NCI-H69 (cell line): ENCODE data around the gene MARCHF9.
"Not testable (repeated sequence)": the region's sequence is repeated elsewhere in the genome, so short reads cannot be mapped to it uniquely, and the experiment has no call there.

Experiments
- DNase-seq: peaks from one replicate; lab custom pipeline; 2025; lab: John Stamatoyannopoulos, UW

Gene MARCHF9, protein sequence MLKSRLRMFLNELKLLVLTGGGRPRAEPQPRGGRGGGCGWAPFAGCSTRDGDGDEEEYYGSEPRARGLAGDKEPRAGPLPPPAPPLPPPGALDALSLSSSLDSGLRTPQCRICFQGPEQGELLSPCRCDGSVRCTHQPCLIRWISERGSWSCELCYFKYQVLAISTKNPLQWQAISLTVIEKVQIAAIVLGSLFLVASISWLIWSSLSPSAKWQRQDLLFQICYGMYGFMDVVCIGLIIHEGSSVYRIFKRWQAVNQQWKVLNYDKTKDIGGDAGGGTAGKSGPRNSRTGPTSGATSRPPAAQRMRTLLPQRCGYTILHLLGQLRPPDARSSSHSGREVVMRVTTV

DNA sequence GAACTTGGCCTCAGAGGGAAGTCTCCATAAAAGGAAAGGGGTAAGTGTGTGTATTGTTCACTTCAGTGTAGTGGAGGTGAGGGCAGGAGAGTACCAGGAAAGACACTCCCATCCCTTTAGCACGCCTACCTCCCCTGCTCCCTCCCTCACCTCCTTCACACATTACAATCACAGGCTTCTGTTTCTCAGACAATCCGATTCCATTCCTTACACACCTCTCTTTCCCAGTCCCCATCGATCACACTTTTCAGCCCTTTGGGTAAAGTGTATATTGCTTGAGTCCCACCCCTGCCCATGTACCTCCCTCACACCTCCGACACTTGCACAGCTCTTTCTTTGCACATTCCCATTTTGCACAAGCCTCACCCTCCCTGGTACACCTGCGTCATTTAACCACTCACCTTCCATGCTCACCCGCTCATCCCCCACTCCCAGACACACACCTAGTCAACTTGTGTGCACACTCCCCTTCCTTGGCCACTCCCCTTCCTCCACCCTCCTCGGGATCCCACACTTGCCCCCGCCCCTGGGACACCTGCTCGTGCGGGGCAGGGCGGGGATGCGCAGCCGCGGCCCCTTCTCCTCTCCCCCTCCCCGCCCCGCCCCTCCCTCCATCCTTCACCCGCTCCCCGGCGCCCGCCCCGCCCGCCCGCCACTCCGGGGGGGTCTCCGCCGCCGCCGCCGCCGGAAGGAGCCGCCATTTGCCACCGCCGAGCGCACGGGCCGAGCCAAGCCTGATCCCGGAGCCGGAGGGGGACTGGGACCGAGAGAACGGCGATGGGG lies at the start of gene MARCHF9:
Gene MARCHF9 (plus strand): TSS at position 693 of the 783 bp plus-strand sequence. CDS start 426 bp downstream, outside the sequence.
- DNase-seq, result peak; percentile 97

DNA sequence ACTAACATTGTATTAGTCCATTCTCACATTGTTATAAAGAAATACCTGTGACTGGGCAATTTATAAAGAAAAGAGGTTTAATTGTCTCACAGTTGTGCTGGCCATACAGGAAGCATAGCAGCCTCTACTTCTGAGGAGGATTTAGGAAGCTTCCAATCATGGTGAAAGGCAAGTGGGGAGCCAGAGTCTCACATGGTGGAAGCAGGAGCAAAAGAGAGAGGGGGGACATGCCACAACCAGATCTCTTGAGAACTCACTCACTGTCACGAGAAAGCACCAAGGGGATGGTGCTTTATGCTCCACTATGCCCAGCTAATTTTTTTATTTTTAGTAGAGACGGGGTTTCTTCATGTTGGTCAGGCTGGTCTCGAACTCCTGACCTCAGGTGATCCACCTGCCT lies 47.7 kb upstream of the MARCHF9 start:
- DNase-seq, result no peak

DNA sequence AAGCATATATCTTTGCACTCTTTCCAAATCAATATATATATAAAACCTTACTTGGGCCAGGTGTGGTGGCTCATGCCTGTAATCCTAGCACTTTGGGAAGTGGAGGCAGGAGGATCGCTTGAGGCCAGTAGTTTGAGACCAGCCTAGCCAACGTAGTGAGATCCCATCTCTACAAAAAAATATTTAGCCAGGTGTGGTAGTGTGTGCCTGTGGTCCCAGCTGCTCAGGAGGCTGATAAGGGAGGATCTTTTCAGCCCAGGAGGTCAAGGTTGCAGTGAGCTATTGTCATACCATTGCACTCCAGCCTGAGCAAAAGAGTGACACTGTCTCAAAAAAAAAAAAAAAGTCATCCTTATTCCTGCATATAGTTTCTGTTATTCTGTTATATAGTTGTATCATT lies 46.6 kb upstream of the MARCHF9 start:
- no peak for DNase-seq

DNA sequence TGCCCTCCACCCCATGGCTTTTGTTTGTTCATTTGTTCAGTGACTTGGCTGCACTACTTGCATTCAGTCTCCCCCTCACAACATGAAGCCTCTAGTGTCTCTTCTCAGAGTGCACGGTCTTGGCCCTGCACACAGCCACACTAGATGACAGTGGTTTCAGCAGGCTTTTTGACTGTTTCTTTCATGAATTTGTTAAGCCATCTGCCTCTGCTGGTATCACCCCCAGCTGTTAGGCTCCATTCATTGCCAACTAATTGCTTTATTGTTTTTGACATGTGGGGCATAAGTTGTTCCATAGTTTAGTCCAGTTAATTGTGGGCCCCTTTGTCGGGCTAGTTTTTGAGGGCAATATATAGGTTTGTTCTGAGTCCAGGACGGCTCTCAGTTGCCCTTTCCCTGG lies 42.2 kb upstream of the MARCHF9 start:
- no peak for DNase-seq

DNA sequence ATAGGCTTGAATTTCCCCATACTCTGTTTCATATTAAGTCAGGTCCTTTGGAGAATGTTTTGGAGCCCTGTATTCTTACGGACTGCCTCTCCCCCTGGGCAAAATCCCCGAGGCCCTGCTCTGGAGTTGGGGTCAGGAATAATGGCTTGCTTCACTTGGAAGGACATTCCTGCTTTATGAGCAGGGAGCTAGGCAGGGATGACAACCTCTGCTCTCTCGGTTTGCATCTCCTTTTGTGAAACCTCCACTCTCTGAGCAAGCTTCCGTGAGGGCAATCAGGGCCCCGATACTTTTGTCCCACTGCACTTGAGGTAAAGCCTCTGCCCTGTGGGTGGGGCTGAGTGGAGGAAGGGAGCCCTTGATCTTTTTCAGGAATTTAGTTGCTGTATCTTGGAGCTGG lies 41.7 kb upstream of the MARCHF9 start:
- no peak for DNase-seq

DNA sequence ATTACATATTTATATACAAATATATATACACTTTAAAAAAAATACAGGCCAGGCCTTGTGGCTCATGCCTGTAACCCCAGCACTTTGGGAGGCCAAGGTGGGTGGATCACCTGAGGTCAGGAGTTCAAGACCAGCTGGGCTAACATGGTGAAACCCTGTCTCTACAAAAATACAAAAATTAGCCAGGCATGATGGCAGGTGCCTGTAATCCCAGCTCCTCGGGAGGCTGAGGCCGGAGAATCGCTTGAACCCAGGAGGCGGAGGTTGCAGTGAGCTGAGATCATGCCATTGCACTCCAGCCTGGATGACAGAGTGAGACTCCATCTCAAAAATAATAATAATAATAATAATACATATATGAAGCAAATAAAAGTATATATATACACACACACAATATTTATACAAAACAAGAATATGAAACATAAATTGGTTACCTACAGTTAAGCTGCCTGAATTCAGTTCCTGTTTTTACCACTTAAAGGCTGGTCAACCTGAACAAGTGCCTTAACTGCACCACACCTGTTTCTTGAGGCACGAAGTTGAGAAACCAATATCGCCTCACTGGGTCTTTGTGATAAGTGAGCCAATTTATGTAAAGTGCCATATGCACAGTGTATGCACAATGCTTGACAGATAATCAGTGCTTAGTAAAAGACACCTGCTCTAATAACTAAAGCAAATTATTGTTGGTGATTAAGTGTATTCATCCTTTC lies 39.7 kb upstream of the MARCHF9 start:
- DNase-seq, result not testable (repeated sequence)

DNA sequence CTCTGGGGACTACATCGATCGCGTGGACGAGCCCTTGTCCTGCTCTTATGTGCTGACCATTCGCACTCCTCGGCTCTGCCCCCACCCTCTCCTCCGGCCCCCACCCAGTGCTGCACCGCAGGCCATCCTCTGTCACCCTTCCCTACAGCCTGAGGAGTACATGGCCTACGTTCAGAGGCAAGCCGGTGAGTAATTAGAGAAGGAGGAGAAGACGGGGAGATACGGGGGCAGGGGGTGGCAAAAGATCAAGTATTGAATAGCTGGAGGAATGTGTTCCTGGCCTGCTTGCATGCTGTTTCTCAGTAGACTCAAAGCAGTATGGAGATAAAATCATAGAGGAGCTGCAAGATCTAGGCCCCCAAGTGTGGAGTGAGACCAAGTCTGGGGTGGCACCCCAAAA lies 39.1 kb upstream of the MARCHF9 start:
- no peak for DNase-seq

DNA sequence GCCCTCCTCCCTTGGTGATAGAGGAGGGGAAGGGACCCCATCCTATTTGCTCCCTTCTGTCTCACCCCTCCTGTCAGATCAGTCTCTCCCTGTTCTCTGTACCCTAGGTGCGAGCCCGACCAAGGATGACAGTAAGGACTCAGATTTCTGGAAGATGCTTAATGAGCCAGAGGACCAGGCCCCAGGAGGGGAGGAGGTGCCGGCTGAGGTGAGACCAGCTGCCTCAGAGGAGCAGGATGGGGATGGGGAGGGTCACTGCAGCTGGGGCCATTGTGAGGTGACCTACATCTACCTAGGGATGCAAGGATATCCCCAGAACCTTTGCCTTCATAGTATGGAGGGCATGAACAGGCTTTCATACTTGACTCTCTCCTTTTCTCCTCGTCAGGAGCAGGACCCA lies 38.6 kb upstream of the MARCHF9 start:
- DNase-seq, result no peak

DNA sequence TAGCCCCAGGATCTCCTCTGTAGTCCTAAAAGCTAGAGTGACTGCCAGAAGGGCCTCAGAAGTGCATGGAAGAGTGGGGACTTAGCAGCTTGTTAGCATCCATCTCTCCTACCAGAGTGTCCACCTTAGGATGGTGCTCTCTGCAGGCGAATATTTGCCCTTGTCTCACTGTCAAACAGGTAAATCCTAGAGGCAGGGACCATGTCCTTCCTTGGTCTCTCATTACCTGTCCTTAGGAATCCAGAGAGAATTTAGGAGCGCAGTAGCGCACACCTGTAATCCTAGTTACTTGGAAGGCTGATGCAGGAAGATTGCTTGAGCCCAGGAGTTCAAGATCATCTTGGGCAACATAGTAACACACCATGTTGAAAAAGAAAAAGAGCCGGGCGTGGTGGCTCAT lies 37.8 kb upstream of the MARCHF9 start:
- DNase-seq, result no peak

DNA sequence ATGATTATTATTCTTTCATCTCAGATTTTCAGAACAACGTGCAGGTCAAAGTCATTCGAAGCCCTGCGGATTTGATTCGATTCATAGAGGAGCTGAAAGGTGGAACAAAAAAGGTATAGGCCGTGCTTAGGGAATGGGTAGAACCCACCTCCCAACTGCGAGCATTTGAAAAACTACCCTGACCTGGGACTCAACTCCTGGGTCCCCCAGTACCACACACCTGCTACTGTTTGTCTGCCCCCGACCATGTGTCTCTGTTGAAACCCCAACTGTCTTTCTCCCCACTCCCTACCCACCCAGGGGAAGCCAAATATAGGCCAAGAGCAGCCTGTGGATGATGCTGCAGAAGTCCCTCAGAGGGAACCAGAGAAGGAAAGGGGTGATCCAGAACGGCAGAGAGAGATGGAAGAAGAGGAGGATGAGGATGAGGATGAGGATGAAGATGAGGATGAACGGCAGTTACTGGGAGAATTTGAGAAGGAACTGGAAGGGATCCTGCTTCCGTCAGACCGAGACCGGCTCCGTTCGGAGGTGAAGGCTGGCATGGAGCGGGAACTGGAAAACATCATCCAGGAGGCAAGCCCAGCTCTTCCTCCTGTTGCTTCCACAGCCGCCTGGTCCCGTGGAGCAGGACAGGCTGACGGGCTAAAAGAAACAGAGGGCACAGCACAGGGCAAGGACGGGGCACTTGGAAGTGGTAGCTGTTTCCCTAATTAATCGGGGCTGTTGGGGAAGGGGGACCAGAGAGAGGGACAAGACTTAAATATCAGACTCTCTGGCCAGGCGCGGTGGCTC lies 36.9 kb upstream of the MARCHF9 start:
- no peak for DNase-seq

DNA sequence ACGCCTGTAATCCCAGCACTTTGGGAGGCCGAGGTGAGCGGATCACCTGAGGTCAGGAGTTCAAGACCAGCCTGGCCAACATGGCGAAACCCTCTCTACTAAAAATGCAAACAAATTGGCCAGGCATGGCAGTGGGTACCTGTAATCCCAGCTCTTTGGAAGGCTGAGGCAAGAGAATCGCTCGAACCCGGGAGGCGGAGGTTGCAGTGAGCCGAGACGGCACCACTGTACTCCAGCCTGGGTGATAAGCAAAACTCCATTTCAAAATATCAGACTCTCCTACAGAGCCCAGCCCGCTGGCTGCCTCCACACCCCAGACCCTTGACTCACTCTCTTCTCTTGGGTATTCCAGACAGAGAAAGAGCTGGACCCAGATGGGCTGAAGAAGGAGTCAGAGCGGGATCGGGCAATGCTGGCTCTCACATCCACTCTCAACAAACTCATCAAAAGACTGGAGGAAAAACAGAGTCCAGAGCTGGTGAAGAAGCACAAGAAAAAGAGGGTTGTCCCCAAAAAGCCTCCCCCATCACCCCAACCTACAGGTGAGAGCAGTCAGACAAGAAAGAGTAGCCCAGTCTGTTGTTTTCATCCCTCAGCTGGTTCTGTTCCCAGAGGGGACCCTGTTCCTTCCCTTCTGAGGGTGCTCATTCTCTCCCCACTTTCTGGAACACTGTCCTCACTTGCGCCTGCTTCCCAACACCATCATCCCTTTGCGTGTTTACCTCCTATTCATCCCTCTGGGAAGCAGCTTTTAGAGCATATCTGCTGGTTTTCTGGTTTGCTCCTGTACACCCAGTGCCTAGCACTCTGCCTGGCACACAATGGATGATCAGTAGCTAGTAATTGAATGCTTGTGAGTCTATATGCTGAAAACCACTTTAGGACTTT lies 36.0 kb upstream of the MARCHF9 start:
- DNase-seq, result no peak

DNA sequence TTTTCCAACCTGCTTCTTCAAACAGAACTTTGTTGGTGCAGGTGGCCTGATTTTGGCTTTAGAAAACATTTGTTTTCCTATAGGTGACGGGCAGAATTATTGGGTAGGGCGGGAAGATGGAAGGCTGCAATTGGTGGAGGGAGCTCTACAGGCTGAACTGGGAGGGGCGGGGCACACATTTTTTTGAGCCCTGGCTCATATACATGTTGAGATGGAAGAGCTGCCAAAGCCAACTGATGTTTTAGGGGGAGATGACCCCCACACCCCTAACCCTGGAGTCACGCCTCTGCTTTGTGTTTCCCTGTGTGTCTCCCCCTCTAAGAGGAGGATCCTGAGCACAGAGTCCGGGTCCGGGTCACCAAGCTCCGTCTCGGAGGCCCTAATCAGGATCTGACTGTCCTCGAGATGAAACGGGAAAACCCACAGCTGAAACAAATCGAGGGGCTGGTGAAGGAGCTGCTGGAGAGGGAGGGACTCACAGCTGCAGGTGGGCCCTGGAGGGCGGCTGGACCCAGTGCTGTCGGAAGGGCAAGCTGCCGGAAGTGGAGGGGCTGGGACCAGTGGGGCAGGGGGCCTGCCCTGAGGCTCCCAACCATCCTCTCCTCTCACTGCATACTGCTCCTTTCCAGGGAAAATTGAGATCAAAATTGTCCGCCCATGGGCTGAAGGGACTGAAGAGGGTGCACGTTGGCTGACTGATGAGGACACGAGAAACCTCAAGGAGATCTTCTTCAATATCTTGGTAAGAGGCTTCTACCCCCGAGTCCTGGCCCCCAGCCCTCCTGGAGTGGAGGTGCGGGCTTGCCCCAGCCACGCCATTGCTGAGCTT lies 34.9 kb upstream of the MARCHF9 start:
- DNase-seq, result no peak

DNA sequence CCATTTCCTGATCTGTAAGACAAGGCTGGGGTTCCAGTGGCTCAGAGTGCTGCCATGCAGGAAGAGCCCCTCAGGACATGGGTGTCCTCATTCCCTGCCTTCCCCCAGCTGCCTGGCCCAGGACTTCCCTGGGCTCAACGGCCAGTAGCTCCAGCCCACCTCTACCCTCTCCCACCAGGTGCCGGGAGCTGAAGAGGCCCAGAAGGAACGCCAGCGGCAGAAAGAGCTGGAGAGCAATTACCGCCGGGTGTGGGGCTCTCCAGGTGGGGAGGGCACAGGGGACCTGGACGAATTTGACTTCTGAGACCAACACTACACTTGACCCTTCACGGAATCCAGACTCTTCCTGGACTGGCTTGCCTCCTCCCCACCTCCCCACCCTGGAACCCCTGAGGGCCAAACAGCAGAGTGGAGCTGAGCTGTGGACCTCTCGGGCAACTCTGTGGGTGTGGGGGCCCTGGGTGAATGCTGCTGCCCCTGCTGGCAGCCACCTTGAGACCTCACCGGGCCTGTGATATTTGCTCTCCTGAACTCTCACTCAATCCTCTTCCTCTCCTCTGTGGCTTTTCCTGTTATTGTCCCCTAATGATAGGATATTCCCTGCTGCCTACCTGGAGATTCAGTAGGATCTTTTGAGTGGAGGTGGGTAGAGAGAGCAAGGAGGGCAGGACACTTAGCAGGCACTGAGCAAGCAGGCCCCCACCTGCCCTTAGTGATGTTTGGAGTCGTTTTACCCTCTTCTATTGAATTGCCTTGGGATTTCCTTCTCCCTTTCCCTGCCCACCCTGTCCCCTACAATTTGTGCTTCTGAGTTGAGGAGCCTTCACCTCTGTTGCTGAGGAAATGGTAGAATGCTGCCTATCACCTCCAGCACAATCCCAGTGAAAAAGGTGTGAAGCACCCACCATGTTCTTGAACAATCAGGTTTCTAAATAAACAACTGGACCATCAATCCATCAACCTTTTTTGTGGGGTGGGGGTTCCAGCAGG lies 34.0 kb upstream of the MARCHF9 start:
- no peak for DNase-seq

DNA sequence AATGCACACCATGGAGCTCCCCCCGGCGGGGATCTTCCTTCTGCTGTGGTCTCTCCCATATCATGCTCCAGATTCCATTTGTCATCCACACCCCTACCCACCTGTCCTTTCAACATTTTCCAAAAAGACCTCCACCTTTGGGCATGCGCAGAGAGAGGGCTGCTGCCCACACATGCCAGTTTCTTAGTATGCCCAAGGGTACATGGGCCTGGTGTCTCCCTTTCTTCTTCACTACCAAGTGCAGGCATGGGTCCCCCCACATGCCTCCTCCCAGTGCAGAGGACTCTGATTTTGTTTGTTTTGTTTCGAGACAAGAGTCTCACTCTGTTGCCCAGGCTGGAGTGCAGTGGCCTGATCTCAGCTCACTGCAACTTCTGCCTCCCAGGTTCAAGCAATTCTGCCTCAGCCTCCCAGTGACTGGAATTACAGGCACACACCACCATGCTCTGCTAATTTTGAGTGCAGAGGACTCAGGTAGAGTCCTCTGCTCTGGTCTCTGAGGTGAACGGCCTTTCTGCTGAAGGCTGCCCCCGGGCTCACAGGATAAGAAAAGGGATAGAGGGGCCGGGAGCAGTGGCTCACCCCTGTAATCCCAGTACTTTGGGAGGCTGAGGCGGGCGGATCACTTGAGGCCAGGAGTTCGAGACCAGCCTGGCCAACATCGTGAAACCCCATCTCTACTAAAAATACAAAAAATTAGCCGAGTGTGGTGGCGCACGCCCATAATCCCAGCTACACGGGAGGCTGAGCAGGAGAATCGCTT lies 32.9 kb upstream of the MARCHF9 start:
- DNase-seq, result not testable (repeated sequence)

DNA sequence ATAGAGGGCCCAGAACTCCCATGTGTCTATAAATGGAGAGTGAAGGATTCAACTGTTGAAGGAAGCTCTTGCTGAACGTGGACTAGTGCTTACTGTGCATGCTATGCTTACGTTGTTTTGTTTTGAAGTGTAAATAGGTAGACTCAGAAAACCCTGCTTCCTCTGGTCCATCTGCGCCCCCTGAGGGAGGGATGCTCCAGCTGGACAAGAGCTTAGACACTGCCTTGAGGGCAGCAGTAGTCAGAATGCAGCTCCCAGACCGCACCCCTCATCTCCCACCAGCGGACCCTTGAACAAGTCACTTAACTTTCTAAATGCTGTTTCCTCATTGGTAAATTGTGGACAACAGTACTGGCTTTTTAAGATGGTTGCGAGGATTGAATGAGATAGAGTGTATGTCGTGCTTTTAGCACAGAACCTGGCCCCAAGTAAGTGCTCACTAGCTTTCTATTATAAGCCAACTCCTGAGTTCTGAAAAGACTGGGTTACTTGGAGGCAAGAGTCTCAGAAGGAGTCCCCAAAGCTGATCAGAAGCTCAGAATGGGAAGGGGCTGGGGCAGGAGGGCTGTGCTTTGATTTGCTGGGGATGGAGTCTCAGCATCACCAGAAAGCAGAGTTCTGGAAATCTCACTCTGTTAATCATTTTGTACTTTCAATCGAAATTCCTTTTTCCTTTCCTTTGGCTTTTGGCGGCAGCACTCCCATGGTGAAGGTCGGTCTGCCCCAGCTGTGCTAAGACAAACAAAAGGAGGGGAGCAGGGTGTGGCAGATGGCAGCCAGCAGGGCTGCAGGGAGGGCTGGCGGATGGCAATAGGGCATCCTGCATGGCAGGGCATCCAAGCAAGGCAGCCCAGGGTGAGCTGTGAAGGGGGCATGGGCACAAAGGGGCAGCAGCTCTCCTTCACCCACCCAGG lies 31.9 kb upstream of the MARCHF9 start:
- peak; percentile 87 for DNase-seq

DNA sequence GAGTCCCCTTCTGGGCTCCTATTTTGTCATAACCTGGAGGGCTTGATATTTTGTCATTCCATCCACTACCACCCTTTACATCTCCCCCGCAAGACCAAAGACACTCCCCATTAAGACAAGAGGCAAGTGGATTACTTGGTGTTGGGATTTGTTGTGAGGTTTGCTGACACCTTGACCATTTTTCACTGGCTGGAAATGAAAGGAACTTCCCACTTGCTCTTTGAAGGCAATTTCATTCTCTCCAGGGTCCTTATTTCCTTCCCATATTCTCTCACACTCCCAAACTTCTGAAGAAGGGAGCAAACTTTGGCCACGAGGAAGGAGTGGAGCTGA lies 31.3 kb upstream of the MARCHF9 start:
- no peak for DNase-seq
